GM12874 (cell line): ENCODE data around the gene FAM98C.

Experiments
- CTCF ChIP-seq: IDR thresholded peaks from 2 replicates; pipeline ENCODE4 v1.5.1; 2011; ENCODE audit warnings: low read depth, mild to moderate bottlenecking, control low read depth, low read length, moderate library complexity; ENCODE audit not compliant: insufficient read depth

Gene FAM98C

GRCh38 chr19:38417146-38417543 is 14.3 kb downstream of the FAM98C start:
- TF ChIP-seq CTCF, result no peak

GRCh38 chr19:38417544-38418506 is 14.9 kb downstream of the FAM98C start:
- 0 out of 2 replicates have a peak, but pooled peaks have one; percentile 4 for TF ChIP-seq CTCF

- TF ChIP-seq CTCF, result no peak
Measured at GRCh38 chr19:38420935-38421334, 18.0 kb downstream of the FAM98C start.

- TF ChIP-seq CTCF, result no peak
Measured at GRCh38 chr19:38421856-38422255, 19.0 kb downstream of the FAM98C start.

GRCh38 chr19:38422438-38422837 is 19.5 kb downstream of the FAM98C start:
- TF ChIP-seq CTCF, result no peak

- no peak for TF ChIP-seq CTCF
Measured at GRCh38 chr19:38424272-38424671, 21.4 kb downstream of the FAM98C start.

- no peak for TF ChIP-seq CTCF
Measured at GRCh38 chr19:38425222-38425809, 22.4 kb downstream of the FAM98C start.
